ENCODE results near the gene HNRNPU.

- TF ChIP-seq CTCF (IDR thresholded peaks at IDR 0.05; ENCODE audit: low read depth, low read length, missing input control): no peak
- TF ChIP-seq JUND (IDR thresholded peaks at IDR 0.05): no peak
- TF ChIP-seq GABPA (IDR thresholded peaks at IDR 0.05 in 1 of 2, conservative IDR thresholded peaks at IDR 0.05 in 1 of 2): no peak
- TF ChIP-seq MAX (IDR thresholded peaks at IDR 0.05): no peak
- TF ChIP-seq RXRA (IDR thresholded peaks at IDR 0.05): no peak
- TF ChIP-seq FOXA1 (IDR thresholded peaks at IDR 0.05): no peak
- TF ChIP-seq, protein P1, sequence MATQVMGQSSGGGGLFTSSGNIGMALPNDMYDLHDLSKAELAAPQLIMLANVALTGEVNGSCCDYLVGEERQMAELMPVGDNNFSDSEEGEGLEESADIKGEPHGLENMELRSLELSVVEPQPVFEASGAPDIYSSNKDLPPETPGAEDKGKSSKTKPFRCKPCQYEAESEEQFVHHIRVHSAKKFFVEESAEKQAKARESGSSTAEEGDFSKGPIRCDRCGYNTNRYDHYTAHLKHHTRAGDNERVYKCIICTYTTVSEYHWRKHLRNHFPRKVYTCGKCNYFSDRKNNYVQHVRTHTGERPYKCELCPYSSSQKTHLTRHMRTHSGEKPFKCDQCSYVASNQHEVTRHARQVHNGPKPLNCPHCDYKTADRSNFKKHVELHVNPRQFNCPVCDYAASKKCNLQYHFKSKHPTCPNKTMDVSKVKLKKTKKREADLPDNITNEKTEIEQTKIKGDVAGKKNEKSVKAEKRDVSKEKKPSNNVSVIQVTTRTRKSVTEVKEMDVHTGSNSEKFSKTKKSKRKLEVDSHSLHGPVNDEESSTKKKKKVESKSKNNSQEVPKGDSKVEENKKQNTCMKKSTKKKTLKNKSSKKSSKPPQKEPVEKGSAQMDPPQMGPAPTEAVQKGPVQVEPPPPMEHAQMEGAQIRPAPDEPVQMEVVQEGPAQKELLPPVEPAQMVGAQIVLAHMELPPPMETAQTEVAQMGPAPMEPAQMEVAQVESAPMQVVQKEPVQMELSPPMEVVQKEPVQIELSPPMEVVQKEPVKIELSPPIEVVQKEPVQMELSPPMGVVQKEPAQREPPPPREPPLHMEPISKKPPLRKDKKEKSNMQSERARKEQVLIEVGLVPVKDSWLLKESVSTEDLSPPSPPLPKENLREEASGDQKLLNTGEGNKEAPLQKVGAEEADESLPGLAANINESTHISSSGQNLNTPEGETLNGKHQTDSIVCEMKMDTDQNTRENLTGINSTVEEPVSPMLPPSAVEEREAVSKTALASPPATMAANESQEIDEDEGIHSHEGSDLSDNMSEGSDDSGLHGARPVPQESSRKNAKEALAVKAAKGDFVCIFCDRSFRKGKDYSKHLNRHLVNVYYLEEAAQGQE (IDR thresholded peaks at IDR 0.05): no peak
- no peak for TF ChIP-seq ZBTB33 (IDR thresholded peaks at IDR 0.05)
- TF ChIP-seq, protein P2, sequence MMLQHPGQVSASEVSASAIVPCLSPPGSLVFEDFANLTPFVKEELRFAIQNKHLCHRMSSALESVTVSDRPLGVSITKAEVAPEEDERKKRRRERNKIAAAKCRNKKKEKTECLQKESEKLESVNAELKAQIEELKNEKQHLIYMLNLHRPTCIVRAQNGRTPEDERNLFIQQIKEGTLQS (IDR thresholded peaks at IDR 0.05): no peak
Observed at GRCh38 chr1:244913806-244914205, 49.5 kb upstream of the HNRNPU start.

Measured in liver (tissue), 3 donors.